A549 (cell line): ENCODE measurements around the gene CTNNAL1.

Experiments
- BHLHE40 ChIP-seq: IDR thresholded peaks from 2 replicates; pipeline ENCODE4 v1.6.1; 2012; ENCODE audit warnings: low read depth, low read length, inconsistent platforms
- CBX8 ChIP-seq: fragments of 200-600 bp; sonication (generic); IDR thresholded peaks from 2 replicates; pipeline ENCODE4 v1.6.1; 2016
- CHD4 ChIP-seq: fragments of 200-600 bp; sonication (generic); IDR thresholded peaks from 2 replicates; pipeline ENCODE4 v1.6.1; 2016; ENCODE audit warnings: antibody characterized with exemption, mild to moderate bottlenecking, borderline replicate concordance
- CTCF ChIP-seq: fragments of >200 bp; sonication (Bioruptor Twin); formaldehyde crosslinking; IDR thresholded peaks from 3 replicates; pipeline ENCODE4 v1.5.1; 2016
- EP300 ChIP-seq, 2 experiments: fragments of >200 bp; sonication (Bioruptor Twin); formaldehyde crosslinking; IDR thresholded peaks; 2 replicates in 1 of 2; 3 replicates in 1 of 2; pipeline ENCODE4 v1.6.1; 2016 to 2017
- JUNB ChIP-seq: fragments of >200 bp; sonication (Bioruptor Twin); formaldehyde crosslinking; IDR thresholded peaks from 2 replicates; pipeline ENCODE4 v1.6.1; 2016
- MAX ChIP-seq: IDR thresholded peaks from 2 replicates; pipeline ENCODE4 v1.6.1; 2012
- POLR2A ChIP-seq: IDR thresholded peaks from 2 replicates; pipeline ENCODE4 v1.6.1; 2012; ENCODE audit warnings: mild to moderate bottlenecking, low read length

- TF ChIP-seq CTCF = no peak
- no peak for TF ChIP-seq JUNB
- no peak for TF ChIP-seq CBX8
- TF ChIP-seq CHD4 = no peak
- no peak for TF ChIP-seq EP300 (IDR thresholded peaks at IDR 0.05)
- no peak for TF ChIP-seq POLR2A
- TF ChIP-seq MAX = no peak
- no peak for TF ChIP-seq BHLHE40
These were observed 115.8 kb downstream of the CTNNAL1 start for GRCh38 chr9:108897324-108898096.
